GM21390 (cell line): ENCODE data around the gene CST7.
"Not testable (repeated sequence)": the region's sequence is repeated elsewhere in the genome, so short reads cannot be mapped to it uniquely, and the experiment has no call there.

Source experiments
- ATAC-seq: cut with Tn5 transposase; IDR thresholded peaks from one replicate; pipeline ENCODE4 v1.9.1; 2021; ENCODE audit not compliant: unreplicated experiment

Gene CST7

DNA sequence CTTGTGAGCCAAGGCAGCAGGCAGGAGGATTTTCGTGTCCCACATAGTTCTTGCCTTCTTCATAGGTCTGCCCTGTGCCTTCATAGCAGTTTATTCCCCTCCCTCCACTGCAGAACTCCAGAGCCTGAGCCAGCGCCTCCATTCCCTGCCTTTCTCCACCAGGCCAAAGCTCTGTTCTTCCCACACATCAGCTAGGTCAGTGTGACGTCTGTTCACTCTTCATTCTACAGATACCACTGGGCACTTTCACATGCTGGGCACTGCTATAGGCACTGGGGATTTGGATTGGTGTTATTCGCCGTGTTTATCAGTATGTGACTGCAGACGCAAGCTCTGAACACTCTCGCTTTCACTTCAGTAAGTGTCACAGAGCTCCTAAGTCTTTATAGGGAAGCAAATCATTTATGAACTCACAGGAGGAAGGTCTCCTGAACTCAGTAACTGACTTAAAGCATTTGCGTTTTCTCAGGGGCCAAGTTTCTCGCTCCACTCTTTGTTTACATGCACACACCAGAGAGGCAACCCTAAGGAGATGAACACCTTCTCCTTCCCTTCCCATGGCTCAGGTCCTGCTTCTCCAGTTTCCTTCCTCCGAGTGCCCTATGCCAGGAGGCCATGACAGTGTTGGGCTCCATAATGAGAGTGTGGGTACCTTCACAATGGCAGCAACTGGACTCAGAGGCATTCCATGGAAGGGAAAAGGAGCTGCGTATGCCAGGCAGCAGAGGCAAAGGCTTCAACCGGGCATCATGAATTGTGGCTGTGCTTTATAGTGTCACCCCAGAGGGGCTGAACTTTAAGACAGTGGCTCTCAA lies 49.8 kb downstream of the CST7 start:
- no peak for ATAC-seq

DNA sequence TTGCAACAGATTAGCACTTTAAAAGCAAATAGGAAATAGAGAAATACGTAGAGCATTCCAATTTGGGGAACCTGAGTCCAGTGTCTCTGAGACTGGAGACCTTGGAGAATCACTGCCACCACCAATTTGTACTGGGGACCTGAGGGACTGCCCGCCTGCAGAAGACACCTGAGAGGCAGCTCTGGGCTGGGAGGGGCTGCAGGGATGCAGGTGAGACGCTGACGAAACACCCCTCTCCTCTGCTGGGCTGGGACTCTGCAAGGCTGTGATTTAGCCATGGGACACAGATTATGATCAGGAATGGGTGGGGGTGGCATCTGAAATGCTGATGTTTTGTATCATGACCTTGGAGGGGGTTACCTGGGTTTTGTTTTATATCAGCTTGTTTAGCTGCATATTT lies 50.5 kb downstream of the CST7 start:
- no peak for ATAC-seq

DNA sequence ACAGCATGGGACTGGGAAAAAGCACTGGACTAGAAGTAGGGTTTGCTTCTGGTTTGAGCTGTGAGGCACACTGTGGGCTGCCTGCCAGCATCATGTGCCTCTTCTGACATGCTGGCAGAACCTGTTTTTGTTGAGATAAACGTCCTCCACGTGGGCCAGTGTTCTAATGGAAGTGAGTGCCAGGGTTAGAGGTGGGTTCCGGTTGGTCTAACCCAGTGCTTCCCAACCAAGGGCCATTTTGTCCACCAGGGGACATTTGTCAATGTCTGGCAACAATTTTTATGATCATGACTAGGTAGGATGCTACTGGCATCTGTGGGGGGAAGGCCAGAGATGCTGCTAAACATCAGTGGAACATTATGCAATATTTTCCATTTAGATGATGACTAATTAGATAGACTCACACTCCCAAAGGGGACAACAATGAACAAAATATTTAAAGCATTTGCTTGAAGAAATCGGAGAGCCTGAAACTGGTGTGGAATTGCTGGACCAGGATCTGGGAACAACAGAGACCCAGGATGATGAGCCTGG lies 51.3 kb downstream of the CST7 start:
- no peak for ATAC-seq

- ATAC-seq: not testable (repeated sequence)
These were observed 52.3 kb downstream of the CST7 start for GRCh38 chr20:25001323-25001722.

GRCh38 chr20:25003002-25003401 lies 53.9 kb downstream of the CST7 start:
- no peak for ATAC-seq

DNA sequence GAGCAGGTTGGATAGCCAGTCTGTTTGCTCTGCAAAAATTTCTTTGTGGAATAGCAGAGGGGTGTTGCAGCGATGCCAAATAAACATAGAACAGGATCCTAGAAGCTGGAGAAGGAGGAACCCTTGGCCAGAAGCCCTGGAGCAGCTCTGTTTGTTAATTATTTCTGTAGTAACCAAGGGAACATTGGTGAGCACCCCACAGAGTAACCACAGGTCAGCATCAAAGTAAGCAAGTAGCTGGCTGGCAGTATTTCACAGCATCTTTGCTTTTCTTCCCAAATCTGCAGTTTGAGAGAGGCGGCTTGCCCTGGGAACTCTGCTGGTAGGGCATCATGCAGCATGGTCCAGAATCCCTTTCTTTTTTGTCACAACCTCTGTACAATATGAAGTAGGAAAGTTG lies 56.2 kb downstream of the CST7 start:
- no peak for ATAC-seq

GRCh38 chr20:25005661-25006060 lies 56.6 kb downstream of the CST7 start:
- ATAC-seq: no peak

DNA sequence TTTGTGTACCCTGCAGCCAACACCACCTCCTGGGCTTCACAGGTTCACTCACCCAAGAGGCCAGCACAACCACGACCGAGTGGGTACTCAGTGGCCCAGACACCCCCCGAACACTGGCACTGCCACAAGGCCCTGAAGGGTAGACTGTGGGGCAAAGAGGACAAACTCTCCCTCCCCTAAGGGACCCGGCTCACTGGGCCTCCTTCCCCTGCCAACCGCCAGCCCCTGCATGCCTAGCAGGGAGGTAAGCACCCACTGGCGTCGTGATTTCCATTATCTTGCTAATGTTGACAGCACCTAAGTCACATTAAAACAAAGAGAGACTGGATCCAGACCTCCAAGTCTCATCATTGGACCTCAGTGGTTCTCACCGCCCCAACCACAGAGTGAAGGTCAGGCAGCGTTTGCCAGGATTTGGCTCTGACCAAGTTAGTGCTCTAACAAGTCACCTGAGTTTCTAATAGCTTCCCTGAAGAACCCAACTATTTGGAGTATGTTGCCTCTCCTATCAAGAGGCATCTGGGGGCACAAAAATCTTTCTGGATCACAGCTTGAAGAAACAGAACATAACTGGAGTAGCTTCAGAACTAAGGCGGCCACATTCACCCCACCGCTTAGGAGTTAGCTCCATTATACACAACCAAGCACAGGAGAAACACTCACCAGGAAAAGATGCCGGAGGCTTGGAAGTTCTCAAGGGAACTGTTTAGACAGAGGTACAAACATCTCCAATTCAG lies 57.5 kb downstream of the CST7 start:
- no peak for ATAC-seq

DNA sequence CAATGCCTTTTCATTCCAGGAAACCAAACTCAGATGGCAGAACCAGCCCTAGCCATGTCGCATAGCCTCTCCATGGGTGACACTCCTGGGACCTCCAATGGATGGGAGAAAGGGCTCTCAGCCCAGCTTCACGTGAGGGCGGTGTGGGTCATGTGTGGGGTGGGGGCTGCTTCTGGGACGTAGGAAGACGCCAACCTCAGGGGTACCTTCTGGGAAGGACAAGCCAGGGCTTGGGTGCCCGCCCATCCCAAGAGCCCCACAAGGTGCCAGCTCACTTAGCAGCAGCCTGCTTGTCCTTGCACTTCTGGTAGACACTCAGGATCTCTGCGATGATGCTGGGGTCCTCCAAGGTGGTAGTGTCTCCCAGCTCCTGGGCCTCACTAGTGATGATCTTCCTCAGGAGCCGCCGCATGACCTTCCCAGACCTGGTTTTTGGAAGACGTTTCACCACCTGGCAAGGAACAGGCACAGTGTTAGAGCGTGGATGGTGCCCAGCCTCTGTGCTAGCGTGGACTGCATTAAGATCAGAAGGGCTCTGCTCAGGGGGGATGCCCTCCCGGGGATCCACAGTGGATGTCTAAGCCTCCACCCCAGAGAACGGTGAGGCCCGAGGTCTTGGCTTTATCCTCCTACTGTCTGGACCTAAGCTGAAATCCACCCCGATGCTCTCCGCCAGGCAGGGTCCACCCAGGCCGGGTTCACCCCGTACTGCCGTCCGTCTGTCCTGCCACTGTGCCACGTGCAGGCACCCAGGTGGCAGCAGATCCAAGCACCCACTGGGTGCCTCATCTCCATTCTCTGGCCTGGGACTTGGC lies 58.6 kb downstream of the CST7 start:
- ATAC-seq: no peak

DNA sequence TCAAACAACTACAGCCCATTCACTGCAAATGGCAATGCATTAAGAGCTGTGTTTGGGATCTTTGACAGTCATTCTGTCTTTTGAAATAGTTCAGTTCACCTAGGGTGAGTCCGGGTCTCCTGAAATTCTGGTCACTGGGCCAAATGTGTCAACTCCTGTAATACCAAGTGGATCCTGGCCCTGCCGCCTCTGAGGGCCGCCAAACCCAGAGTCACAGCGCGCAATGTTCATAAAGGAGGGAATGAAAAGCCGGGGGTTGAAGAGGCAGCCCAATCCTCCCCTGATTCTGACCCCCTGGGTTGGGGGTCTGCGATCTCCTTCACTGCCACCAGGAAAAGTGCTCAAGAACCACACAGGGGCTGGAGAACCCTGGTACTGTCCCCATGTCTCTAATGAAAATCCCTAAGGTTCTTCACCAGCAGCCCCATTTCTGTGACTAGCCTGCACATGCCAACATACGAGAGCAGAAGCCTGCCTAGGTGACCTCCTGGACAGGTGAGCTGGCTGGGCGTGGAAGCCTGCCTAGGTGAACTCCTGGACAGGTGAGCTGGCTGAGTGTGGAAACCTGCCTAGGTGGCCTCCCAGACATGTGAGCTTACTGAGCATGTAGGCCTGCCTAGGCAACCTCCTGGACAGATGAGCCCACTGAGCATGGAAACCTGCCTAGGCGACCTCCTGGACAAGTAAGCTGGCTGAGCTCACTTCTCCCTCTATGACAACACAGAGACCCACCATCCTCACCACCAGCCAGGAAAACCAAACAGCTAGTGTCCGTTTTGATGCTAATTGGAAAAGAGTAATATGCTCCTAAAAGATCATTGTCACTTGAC lies 59.5 kb downstream of the CST7 start:
- ATAC-seq: no peak
